Cardiac ventricle fibroblast (primary cell): Measurements from ENCODE around the gene CHERP. TPM values are rescaled to one million over a fixed set of nuclear protein-coding genes. Genes with fewer than 3 reads are reported as not detected.

Experiments used
- total RNA-seq: library from RNA; depleted of rRNA; stranded (reverse); fragments of >200 nt; gene quantifications from 2 replicates; pipeline ENCODE4 v1.2.3, GENCODE V29; 2015

CHERP gene, protein sequence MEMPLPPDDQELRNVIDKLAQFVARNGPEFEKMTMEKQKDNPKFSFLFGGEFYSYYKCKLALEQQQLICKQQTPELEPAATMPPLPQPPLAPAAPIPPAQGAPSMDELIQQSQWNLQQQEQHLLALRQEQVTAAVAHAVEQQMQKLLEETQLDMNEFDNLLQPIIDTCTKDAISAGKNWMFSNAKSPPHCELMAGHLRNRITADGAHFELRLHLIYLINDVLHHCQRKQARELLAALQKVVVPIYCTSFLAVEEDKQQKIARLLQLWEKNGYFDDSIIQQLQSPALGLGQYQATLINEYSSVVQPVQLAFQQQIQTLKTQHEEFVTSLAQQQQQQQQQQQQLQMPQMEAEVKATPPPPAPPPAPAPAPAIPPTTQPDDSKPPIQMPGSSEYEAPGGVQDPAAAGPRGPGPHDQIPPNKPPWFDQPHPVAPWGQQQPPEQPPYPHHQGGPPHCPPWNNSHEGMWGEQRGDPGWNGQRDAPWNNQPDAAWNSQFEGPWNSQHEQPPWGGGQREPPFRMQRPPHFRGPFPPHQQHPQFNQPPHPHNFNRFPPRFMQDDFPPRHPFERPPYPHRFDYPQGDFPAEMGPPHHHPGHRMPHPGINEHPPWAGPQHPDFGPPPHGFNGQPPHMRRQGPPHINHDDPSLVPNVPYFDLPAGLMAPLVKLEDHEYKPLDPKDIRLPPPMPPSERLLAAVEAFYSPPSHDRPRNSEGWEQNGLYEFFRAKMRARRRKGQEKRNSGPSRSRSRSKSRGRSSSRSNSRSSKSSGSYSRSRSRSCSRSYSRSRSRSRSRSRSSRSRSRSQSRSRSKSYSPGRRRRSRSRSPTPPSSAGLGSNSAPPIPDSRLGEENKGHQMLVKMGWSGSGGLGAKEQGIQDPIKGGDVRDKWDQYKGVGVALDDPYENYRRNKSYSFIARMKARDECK
- total RNA-seq, result 8.9 and 10.9 TPM in 2 replicates

DNA sequence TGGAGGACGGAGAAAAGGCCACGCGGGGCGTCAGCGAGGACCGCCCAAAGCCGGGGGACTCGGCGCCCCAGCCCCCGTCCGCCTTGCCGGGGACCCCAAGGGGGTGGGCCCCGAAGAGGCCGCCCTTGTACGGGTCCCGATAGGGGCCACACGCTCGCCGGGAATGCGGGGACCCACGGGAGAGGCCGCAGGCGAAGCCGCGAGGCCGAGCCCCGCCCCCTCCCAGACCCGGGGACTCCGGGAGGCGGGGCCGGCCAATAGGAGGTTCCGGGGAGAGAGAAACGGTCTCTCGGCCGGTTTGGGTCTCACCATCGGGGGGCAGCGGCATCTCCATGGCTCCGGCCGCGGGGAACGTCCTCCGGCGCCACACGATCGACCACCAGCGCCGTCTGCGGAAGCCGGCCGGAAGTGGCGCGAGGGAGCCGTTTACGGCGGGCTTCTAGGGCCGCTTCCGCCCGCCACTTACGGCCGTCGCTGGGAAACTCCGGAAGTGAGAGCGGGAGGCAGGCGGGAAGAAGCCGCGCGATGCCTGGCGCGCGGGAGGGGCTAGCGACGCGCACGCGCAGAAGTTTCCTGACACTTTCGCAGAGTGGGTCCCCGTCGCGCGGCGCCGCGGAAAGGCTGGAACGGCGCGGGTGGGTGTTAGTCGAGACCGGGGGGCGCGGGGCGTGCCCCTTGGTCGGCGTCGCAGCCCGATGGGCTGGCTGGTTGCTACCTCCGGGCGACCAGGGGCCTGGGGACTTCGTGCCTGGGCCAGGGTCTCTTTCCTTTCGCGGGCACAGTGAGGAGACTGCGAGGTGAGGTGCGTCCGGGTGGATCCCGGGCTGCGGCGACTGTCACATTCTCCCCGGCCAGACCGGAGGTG is at the start of gene CHERP:
CHERP (minus strand) TSS at position 393 of the 865 bp plus-strand sequence; CDS start at position 334, 59 bp downstream.

GRCh38 chr19:16572332-16573211 is 30.3 kb upstream of the CHERP start, which contains the start of gene SLC35E1:
Gene SLC35E1, minus strand, starts transcription at chr19:16572415. Its CDS starts 51 bp downstream, at chr19:16572364.

DNA sequence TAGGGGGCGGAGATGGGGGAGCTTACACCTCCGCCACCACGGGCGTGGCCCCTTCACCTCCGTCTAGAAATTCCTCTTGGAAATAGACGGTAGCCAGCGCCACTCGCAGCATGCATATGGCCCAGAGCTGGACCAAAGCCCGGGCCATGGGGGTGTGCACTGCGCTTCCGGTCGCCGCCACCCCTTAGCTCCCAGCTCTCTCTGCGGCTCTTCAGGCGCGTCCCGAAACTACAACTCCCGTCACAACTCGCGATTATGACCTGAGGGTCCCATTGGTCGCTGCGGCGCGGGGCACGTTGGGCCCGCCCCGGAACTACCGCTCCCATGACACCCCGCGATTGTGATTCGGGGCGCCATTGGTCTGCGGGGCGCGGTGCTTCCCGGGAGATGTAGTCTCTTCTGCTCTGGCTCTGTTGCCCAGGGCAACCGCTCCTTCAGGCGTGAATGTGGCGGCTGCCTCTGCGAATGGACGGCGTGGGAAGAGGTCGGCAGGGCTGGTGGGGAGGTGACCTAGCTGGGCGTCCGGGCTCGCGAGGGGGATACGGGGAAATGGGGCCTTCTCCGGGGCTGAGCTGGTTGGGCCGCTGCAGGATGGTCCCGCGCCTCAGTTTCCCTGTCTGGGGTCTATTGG is 46.1 kb downstream of the CHERP start, which contains the start of the genes C19orf44 and CALR3:
C19orf44 (plus strand) TSS at position 413 of the 631 bp plus-strand sequence. CDS start 4,399 bp downstream, outside the sequence.
CALR3 (minus strand) TSS at position 186 of the 631 bp plus-strand sequence; CDS start at position 148, 38 bp downstream.

Other genes starting within 250 kb of the CHERP start
- gene KLF2, start 217.6 kb downstream of the CHERP start, total RNA-seq, result 1.4 and 2.4 TPM in 2 replicates
- gene EPS15L1, start 70.5 kb downstream of the CHERP start, total RNA-seq, result 8.2 and 15.7 TPM in 2 replicates
- gene CALR3, start 46.3 kb downstream of the CHERP start, total RNA-seq, result not detected in 2 replicates
- gene C19orf44, start 46.0 kb downstream of the CHERP start, total RNA-seq, result 3.6 and 5.9 TPM in 2 replicates
- gene SLC35E1, start 30.0 kb upstream of the CHERP start, total RNA-seq, result 31.8 and 53.2 TPM in 2 replicates
- 5.3 and 7.4 TPM in 2 replicates for gene MED26, start 85.8 kb upstream of the CHERP start, total RNA-seq
- 96.5 and 112 TPM in 2 replicates for gene SMIM7, start 117.7 kb upstream of the CHERP start, total RNA-seq
- 1.3 and 3.6 TPM in 2 replicates for gene TMEM38A, start 118.7 kb upstream of the CHERP start, total RNA-seq
- not detected in 2 replicates for gene NWD1, start 177.4 kb upstream of the CHERP start, total RNA-seq